K562 (cell line): ENCODE results near the gene RPP38. TPM values are rescaled to one million over a fixed set of nuclear protein-coding genes. Genes with fewer than 3 reads are reported as not detected.

ENCODE experiments used
- ATAC-seq: fragments of 200-7000 bp; cut with Tn5 transposase; 3 replicates; pipeline ENCODE4 v1.9.1; 2020; ENCODE audit warnings: moderate library complexity
- BruUV-seq: library from RNA; stranded (reverse); fragments of 400-500 nt; replicated peaks from 2 replicates; lab custom pipeline; 2021; lab: Mats Ljungman, UMichigan
- CTCF ChIA-PET: fragments of 300-600 bp; formaldehyde crosslinking; extraction: SDS; loops from one replicate; lab custom pipeline; 2021; ENCODE audit warnings: low intra/inter-chr PET ratio; lab: Yijun Ruan, JAX
- POLR2A ChIA-PET: fragments of 300-600, 350-650 bp; sonication (Branson Sonifier 250); formaldehyde crosslinking; extraction: SDS; loops from one replicate; lab custom pipeline; 2021; ENCODE audit warnings: antibody characterized with exemption, inconsistent platforms; lab: Yijun Ruan, JAX
- DNase-seq, 4 experiments: peaks; one replicate each; pipeline versions ENCODE4 v3.0.0 to v3.0.0-alpha.2; 2011 to 2018; ENCODE audit warnings: low spot score in 3 of 4, mixed read lengths in 3 of 4; ENCODE audit errors: extremely low read depth in 1 of 4
- FAIRE-seq: peaks from 2 replicates; lab custom pipeline; 2011; peaks lifted over from hg19 to GRCh38; lab: Jason Lieb, UNC
- H2AFZ ChIP-seq: 2 replicates; pipeline ENCODE4 v1.6.0; 2011; ENCODE audit warnings: low read depth, low read length, control low read depth, inconsistent platforms
- H3K27ac ChIP-seq: fragments of 200-600 bp; 3 replicates; pipeline ENCODE4 v1.8.0; 2011; ENCODE audit warnings: low read depth, mild to moderate bottlenecking, control low read depth, inconsistent platforms, low read length, moderate library complexity, mixed read lengths; ENCODE audit errors: extremely low read depth
- H3K27me3 ChIP-seq, 2 experiments: fragments of 300-600 bp in 1 of 2; 2 replicates in 1 of 2; 3 replicates in 1 of 2; pipeline versions ENCODE4 v1.6.0 to v1.8.0; 2011; ENCODE audit warnings: inconsistent platforms in 2 of 2, low read length in 2 of 2, mild to moderate bottlenecking in 1 of 2, mixed read lengths in 1 of 2, moderate library complexity in 1 of 2; ENCODE audit not compliant: control insufficient read depth in 2 of 2, insufficient read depth in 2 of 2
- H3K36me3 ChIP-seq: fragments of 300-600 bp; 3 replicates; pipeline ENCODE4 v1.8.0; 2011; ENCODE audit warnings: mild to moderate bottlenecking, low read length, inconsistent platforms; ENCODE audit not compliant: control insufficient read depth, insufficient read depth
- H3K4me1 ChIP-seq, 2 experiments: fragments of 200-600 bp in 1 of 2; replicated peaks in 1 of 2; 2 replicates in 1 of 2; 3 replicates in 1 of 2; pipeline versions ENCODE4 v1.5.1 to v1.8.0; 2011; ENCODE audit warnings: inconsistent platforms in 2 of 2, low read length in 2 of 2, mild to moderate bottlenecking in 1 of 2, mixed read lengths in 1 of 2, moderate library complexity in 1 of 2; ENCODE audit not compliant: control insufficient read depth in 2 of 2, insufficient read depth in 2 of 2
- H3K4me2 ChIP-seq: 2 replicates; pipeline ENCODE4 v1.6.1; 2011; ENCODE audit warnings: low read length, control low read depth, inconsistent platforms, mixed read lengths; ENCODE audit not compliant: insufficient read depth
- H3K4me3 ChIP-seq: fragments of 200-600 bp; sonication (generic), shearing (Covaris generic); 2 replicates; pipeline ENCODE4 v1.5.1; 2016; ENCODE audit warnings: control low read depth, inconsistent platforms
- H3K79me2 ChIP-seq: fragments of 200-600 bp; 3 replicates; pipeline ENCODE4 v1.8.0; 2011; ENCODE audit warnings: low read length, inconsistent platforms; ENCODE audit not compliant: control insufficient read depth, insufficient read depth
- H3K9ac ChIP-seq, 2 experiments: 2 replicates each; pipeline versions ENCODE4 v1.6.0 to v1.6.1; 2011; ENCODE audit warnings: low read depth in 2 of 2, low read length in 2 of 2, control low read depth in 1 of 2, inconsistent platforms in 1 of 2, mild to moderate bottlenecking in 1 of 2, mixed read lengths in 1 of 2; ENCODE audit not compliant: insufficient read depth in 1 of 2
- H3K9me1 ChIP-seq: one replicate; pipeline ENCODE4 v1.6.0; 2011; ENCODE audit warnings: inconsistent platforms, mild to moderate bottlenecking, low read length, moderate library complexity; ENCODE audit not compliant: control insufficient read depth, insufficient read depth
- H3K9me3 ChIP-seq: replicated peaks from 2 replicates; pipeline ENCODE4 v1.5.1; 2011; ENCODE audit warnings: low read depth, low read length, inconsistent platforms; ENCODE audit not compliant: control insufficient read depth, insufficient read depth
- H4K20me1 ChIP-seq: replicated peaks from 2 replicates; pipeline ENCODE4 v1.6.1; 2011; ENCODE audit warnings: low read length, inconsistent platforms, mixed read lengths; ENCODE audit not compliant: control insufficient read depth, insufficient read depth
- ARID1B ChIP-seq: fragments of 450-650 bp; IDR thresholded peaks from 2 replicates; pipeline ENCODE4 v1.6.1; 2016; ENCODE audit warnings: antibody characterized with exemption, mild to moderate bottlenecking, inconsistent platforms
- CXXC5 ChIP-seq: fragments of 250-450 bp; sonication (Bioruptor Pico); IDR thresholded peaks from 2 replicates; pipeline ENCODE4 v1.8.0; 2022; ENCODE audit warnings: inconsistent platforms, mild to moderate bottlenecking, moderate library complexity
- HDGF ChIP-seq: fragments of 450-650 bp; IDR thresholded peaks from 2 replicates; pipeline ENCODE4 v1.6.1; 2016
- MYBL2 ChIP-seq, 2 experiments: fragments of 450-650 bp in 1 of 2; sonication (generic) in 1 of 2; formaldehyde crosslinking in 1 of 2; IDR thresholded peaks; 2 replicates each; pipeline versions ENCODE4 v1.6.1 to v1.8.1; 2017 to 2022; ENCODE audit warnings: borderline replicate concordance in 1 of 2, inconsistent platforms in 1 of 2, low read depth in 1 of 2, mild to moderate bottlenecking in 1 of 2, missing genetic modification reagents in 1 of 2, moderate library complexity in 1 of 2
- NONO ChIP-seq, 2 experiments: fragments of 200-400 bp in 1 of 2; fragments of 450-650 bp in 1 of 2; formaldehyde crosslinking in 1 of 2; IDR thresholded peaks; 2 replicates each; pipeline ENCODE4 v1.6.1; 2017; ENCODE audit warnings: low read depth in 2 of 2, mild to moderate bottlenecking in 2 of 2, moderate library complexity in 2 of 2, low read length in 1 of 2
- PHF21A ChIP-seq: fragments of 450-650 bp; IDR thresholded peaks from 2 replicates; pipeline ENCODE4 v1.6.1; 2017; ENCODE audit warnings: low read depth, borderline replicate concordance
- RBM14 ChIP-seq: fragments of 200-400 bp; formaldehyde crosslinking; IDR thresholded peaks from 2 replicates; pipeline ENCODE4 v1.6.1; 2018; ENCODE audit warnings: low read depth, mild to moderate bottlenecking, low read length, moderate library complexity, borderline replicate concordance; ENCODE audit not compliant: insufficient read depth
- TAL1 ChIP-seq: fragments of 450-650 bp; IDR thresholded peaks from 2 replicates; pipeline ENCODE4 v1.6.1; 2016; ENCODE audit warnings: mild to moderate bottlenecking
- ZNF224 ChIP-seq: sonication (generic); formaldehyde crosslinking; IDR thresholded peaks from 2 replicates; pipeline ENCODE4 v1.8.0; 2022; ENCODE audit warnings: mild to moderate bottlenecking, missing genetic modification reagents
- WGBS: fragments of 100-300 bp; shearing (Covaris generic); methylation state at CpG from one replicate; pipeline ENCODE4 v1.1.6; 2016; ENCODE audit warnings: low coverage, mixed read lengths; ENCODE audit not compliant: insufficient coverage; ENCODE audit errors: missing lambda C conversion rate; 5-methylcytosine and 5-hydroxymethylcytosine counted together
- in situ Hi-C: fragments of 300-500 bp; cut with MboI; formaldehyde crosslinking; loops from 4 replicates; pipeline ENCODE4 v1.15.0; 2018; ENCODE audit warnings: inconsistent platforms, mixed read lengths
- intact Hi-C: fragments of 100-400 bp; cut with micrococcal nuclease; formaldehyde crosslinking; loops from 2 replicates; pipeline ENCODE4 v1.14.2; 2022
- polyA plus RNA-seq, 8 experiments: library from polyadenylated mRNA; depleted of rRNA in 4 of 8; stranded (reverse) in 5 of 8; unstranded in 3 of 8; fragments of >200 nt; fragmentation: Nextera tagmentation in 2 of 8; fragmentation: Illumina TruSeq in 1 of 8; extraction: Ambion mirVana in 2 of 8; extraction: Trizol in 1 of 8; gene quantifications; 2 replicates each; pipeline versions ENCODE4 v1.2.1 to v1.2.3, GENCODE V29; 2011 to 2014; ENCODE audit warnings: inconsistent platforms in 1 of 8, missing spikeins in 1 of 8
- total RNA-seq, 7 experiments: library from RNA; depleted of rRNA in 6 of 7; stranded (reverse); fragments of >200 nt in 6 of 7; fragmentation: Illumina TruSeq in 2 of 7; extraction: Trizol in 2 of 7; gene quantifications; 2 replicates each; pipeline versions ENCODE4 v1.2.1 to v1.2.3, GENCODE V29; 2011 to 2021; ENCODE audit warnings: low replicate concordance in 1 of 7
- TF ChIP-seq, protein P1 (sequence below): sonication (generic); IDR thresholded peaks from 2 replicates; pipeline ENCODE4 v1.6.1; 2016
- TF ChIP-seq, protein P2 (sequence below): fragments of 450-650 bp; IDR thresholded peaks from 2 replicates; pipeline ENCODE4 v1.6.1; 2016; ENCODE audit warnings: antibody characterized with exemption
- TF ChIP-seq, protein P3 (sequence below): IDR thresholded peaks from 2 replicates; pipeline ENCODE4 v1.6.1; 2016; ENCODE audit warnings: missing genetic modification characterization, missing compliant biosample characterization

RPP38 gene
- total and polyA plus RNA-seq, 9 of the 15 experiments (the other 6 are each of a cell fraction or from before 2014, with no cell fraction given) = 26.3 to 58.6 (median 33.8) TPM

DNA sequence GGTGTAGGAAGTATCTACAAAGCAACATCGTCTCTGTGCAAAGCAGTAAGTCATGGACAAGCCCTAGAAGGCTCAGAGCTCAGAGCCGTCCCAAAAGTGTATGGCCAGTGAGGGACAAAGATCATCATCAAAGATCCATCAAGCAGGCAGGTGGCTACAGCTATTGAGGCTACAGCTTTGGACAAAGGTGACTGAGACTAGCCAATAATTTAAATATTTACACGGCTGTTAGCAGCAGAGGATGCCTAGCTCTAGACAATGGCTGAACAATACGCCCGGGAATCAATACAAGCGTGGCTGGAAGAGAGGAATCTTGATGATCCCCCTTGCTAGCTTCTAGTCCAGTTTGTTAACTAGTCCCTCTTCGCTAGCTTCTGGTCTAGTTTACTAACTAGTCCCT is 53.4 kb downstream of the RPP38 start:
- Histone ChIP-seq H3K9ac (no peak overlapping the region), H3K4me2 (no peak overlapping the region), H3K79me2 (no peaks in the 10 kb centered on the region), H3K4me3 (no peak overlapping the region), H3K36me3 (no peaks in the 10 kb centered on the region), H3K4me1 (no peaks in the 10 kb centered on the region), H3K9me1 (no peaks in the 10 kb centered on the region), H3K27me3 (no peaks in the 10 kb centered on the region), H2AFZ (no peak overlapping the region), H3K9me3 (no peaks in the 10 kb centered on the region; the same call in 1 of the 2 replicates), H3K27ac (no peak overlapping the region), H4K20me1 (no peaks in the 10 kb centered on the region; the same call in 1 of the 2 replicates)
- DNase-seq = no peak
- in situ Hi-C loops (no loop called here), intact Hi-C loops (no loop called here)
- WGBS = 59% methylated on average over 7 of the region's 7 CpGs
- CTCF ChIA-PET = no interaction called here
- no TSS peak for BruUV-seq
- no peak for FAIRE-seq
- POLR2A ChIA-PET = interaction anchor here (0.7 kb wide), 2 partner anchors 104 to 133 kb away, joined by 3 read pairs; no protein-coding TSS in a partner anchor
- ATAC-seq = no peak
- no peak for TF ChIP-seq ARID1B
- TF ChIP-seq, protein P1, sequence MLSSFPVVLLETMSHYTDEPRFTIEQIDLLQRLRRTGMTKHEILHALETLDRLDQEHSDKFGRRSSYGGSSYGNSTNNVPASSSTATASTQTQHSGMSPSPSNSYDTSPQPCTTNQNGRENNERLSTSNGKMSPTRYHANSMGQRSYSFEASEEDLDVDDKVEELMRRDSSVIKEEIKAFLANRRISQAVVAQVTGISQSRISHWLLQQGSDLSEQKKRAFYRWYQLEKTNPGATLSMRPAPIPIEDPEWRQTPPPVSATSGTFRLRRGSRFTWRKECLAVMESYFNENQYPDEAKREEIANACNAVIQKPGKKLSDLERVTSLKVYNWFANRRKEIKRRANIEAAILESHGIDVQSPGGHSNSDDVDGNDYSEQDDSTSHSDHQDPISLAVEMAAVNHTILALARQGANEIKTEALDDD = peak; percentile 76

DNA sequence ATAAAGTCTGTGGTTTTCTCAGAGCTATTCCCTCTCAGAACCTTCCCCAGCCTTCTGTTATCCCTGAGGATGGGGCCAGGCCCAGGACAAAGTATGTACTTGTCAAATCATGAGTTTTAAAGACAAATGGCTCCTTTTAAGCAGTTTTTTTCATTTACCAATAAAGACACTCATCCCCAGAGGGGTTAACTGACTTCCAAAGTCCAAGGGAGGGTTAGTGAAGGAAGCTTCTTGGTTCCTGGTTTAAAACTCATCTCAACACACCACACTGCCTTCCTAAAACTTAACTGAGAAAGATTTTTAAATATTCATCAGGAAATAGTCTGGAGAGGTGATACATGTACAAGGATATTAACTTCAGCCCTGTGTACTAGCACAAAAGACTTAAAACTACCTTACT is 55.4 kb downstream of the RPP38 start:
- no peak for DNase-seq
- no peak for FAIRE-seq
- no peaks in the 10 kb centered on the region for H4K20me1 ChIP-seq
- H3K27ac ChIP-seq = no peak overlapping the region
- H3K9ac ChIP-seq = no peak overlapping the region
- H3K9me1 ChIP-seq = no peaks in the 10 kb centered on the region
- CTCF ChIA-PET = no interaction called here
- H2AFZ ChIP-seq = no peak overlapping the region
- no peaks in the 10 kb centered on the region; a peak in 1 of 5 replicates for H3K4me1 ChIP-seq
- POLR2A ChIA-PET = interaction anchor here (1.3 to 1.9 kb wide), 3 partner anchors 12 to 16 kb away, joined by 3 to 6 read pairs (median 4); partner anchors contain the start of gene NMT2
- H3K27me3 ChIP-seq = no peaks in the 10 kb centered on the region
- no peak overlapping the region for H3K4me2 ChIP-seq
- in situ Hi-C loops (no loop called here), intact Hi-C loops (no loop called here)
- no TSS peak for BruUV-seq
- H3K79me2 ChIP-seq = no peaks in the 10 kb centered on the region
- no peak for ATAC-seq
- no peaks in the 10 kb centered on the region for H3K36me3 ChIP-seq
- H3K4me3 ChIP-seq = no peak overlapping the region
- H3K9me3 ChIP-seq = no peaks in the 10 kb centered on the region; the same call in 1 of the 2 replicates
- TF ChIP-seq, protein P2, sequence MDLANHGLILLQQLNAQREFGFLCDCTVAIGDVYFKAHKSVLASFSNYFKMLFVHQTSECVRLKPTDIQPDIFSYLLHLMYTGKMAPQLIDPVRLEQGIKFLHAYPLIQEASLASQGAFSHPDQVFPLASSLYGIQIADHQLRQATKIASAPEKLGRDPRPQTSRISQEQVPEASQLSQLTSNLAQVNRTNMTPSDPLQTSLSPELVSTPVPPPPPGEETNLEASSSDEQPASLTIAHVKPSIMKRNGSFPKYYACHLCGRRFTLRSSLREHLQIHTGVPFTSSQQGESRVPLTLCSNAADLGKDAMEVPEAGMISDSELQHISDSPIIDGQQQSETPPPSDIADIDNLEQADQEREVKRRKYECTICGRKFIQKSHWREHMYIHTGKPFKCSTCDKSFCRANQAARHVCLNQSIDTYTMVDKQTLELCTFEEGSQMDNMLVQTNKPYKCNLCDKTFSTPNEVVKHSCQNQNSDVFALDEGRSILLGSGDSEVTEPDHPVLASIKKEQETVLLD = no peak
- no peak for TF ChIP-seq HDGF
- TF ChIP-seq MYBL2 (IDR thresholded peaks at IDR 0.05; ENCODE audit: low read depth) = no peak
- no peak for TF ChIP-seq MYBL2 (CRISPR knock-in tag; IDR thresholded peaks at IDR 0.05; ENCODE audit: borderline replicate concordance)
- TF ChIP-seq TAL1 = no peak
- no peak for TF ChIP-seq PHF21A
- no peak for TF ChIP-seq RBM14
- TF ChIP-seq CXXC5 (CRISPR knock-in tag) = no peak
- TF ChIP-seq, protein P3, sequence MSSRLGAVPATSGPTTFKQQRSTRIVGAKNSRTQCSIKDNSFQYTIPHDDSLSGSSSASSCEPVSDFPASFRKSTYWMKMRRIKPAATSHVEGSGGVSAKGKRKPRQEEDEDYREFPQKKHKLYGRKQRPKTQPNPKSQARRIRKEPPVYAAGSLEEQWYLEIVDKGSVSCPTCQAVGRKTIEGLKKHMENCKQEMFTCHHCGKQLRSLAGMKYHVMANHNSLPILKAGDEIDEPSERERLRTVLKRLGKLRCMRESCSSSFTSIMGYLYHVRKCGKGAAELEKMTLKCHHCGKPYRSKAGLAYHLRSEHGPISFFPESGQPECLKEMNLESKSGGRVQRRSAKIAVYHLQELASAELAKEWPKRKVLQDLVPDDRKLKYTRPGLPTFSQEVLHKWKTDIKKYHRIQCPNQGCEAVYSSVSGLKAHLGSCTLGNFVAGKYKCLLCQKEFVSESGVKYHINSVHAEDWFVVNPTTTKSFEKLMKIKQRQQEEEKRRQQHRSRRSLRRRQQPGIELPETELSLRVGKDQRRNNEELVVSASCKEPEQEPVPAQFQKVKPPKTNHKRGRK (tag) = no peak
- no peak for TF ChIP-seq ZNF224
- TF ChIP-seq NONO (IDR thresholded peaks at IDR 0.05; ENCODE audit: low read depth in 2 of 2, low read length in 1 of 2) = no peak
